HG03354 (cell line): ENCODE measurements around the gene HEPACAM.

ENCODE experiments used
- ATAC-seq: cut with Tn5 transposase; IDR thresholded peaks from one replicate; pipeline ENCODE4 v1.9.1; 2021; ENCODE audit warnings: mild to moderate bottlenecking; ENCODE audit not compliant: unreplicated experiment, poor library complexity, severe bottlenecking

HEPACAM gene

GRCh38 chr11:124874571-124875255, 61.1 kb downstream of the HEPACAM start:
- no peak for ATAC-seq

DNA sequence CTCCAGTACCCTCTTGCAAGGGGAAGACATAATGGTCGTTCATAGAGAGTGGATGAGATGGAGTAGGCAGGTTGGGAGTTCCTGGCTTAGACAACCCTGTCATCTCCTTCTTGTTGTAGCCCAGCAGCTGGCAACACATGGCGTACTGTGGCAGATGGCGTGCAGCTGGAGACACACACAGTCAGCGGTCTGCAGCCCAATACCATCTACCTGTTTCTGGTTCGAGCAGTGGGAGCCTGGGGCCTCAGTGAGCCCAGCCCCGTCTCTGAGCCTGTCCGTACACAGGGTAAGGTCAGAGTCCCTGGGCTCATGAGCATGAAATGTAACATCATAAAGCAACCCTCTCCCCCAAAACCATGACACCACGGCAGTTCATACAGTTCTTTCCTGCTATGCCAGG, 61.9 kb downstream of the HEPACAM start:
- ATAC-seq, result no peak

GRCh38 chr11:124872741-124873140, 63.1 kb downstream of the HEPACAM start:
- no peak for ATAC-seq

GRCh38 chr11:124872280-124872679, 63.6 kb downstream of the HEPACAM start:
- no peak for ATAC-seq

DNA sequence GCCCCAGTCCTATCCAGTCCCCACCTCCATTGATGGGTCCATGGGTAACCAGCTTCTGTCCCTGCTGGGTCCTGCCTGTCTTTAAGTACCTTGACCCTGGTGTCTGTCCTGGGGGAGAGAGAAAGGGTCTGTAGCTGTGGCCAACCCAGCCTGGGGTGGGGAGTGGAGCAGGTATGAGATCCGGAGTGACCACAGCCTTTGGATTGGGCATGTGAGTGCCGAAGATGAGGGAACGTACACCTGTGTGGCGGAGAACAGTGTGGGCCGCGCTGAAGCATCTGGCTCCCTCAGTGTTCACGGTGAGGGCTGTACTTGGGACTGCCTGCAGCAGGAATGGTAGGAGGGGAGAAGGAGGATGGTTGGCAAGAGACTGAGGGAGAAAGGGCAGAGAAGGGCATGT, 65.4 kb downstream of the HEPACAM start:
- no peak for ATAC-seq

- no peak for ATAC-seq
Measured at GRCh38 chr11:124869856-124870387, 65.9 kb downstream of the HEPACAM start.

GRCh38 chr11:124869331-124869730, 66.5 kb downstream of the HEPACAM start:
- ATAC-seq, result no peak
